CD14-positive monocyte (primary cell): ENCODE results near the gene AGAP1. TPM values are rescaled to one million over a fixed set of nuclear protein-coding genes. Genes with fewer than 3 reads are reported as not detected.

Source experiments
- DNase-seq, 3 donors: peaks; one replicate each; pipeline ENCODE4 v3.0.0-alpha.2; 2011 to 2022
- H2AFZ ChIP-seq: 2 replicates; pipeline ENCODE4 v1.6.0; 2012; ENCODE audit warnings: mild to moderate bottlenecking, low read depth, low read length, inconsistent platforms; ENCODE audit not compliant: insufficient read depth, poor library complexity, severe bottlenecking
- H3K27ac ChIP-seq, 2 donors: 1 replicate in 1 of 2; 2 replicates in 1 of 2; pipeline ENCODE4 v1.5.1; 2012 to 2013; ENCODE audit warnings: low read length in 2 of 2, control low read depth in 1 of 2, inconsistent platforms in 1 of 2, low read depth in 1 of 2, mild to moderate bottlenecking in 1 of 2
- H3K27me3 ChIP-seq, 2 donors: one replicate each; pipeline versions ENCODE4 v1.6.0 to v1.6.1; 2011 to 2013; ENCODE audit warnings: low read length in 2 of 2; ENCODE audit not compliant: control insufficient read depth in 2 of 2, insufficient read depth in 2 of 2
- H3K36me3 ChIP-seq, 2 donors: replicated peaks in 1 of 2; 1 replicate in 1 of 2; 2 replicates in 1 of 2; pipeline versions ENCODE4 v1.5.1 to v1.6.1; 2012 to 2013; ENCODE audit warnings: low read length in 2 of 2, control low read depth in 1 of 2, inconsistent platforms in 1 of 2, mild to moderate bottlenecking in 1 of 2; ENCODE audit not compliant: insufficient read depth in 2 of 2, control insufficient read depth in 1 of 2
- H3K4me1 ChIP-seq, 2 donors: 1 replicate in 1 of 2; 2 replicates in 1 of 2; pipeline versions ENCODE4 v1.5.1 to v1.6.1; 2012 to 2013; ENCODE audit warnings: low read length in 2 of 2, control low read depth in 1 of 2, inconsistent platforms in 1 of 2, mild to moderate bottlenecking in 1 of 2, moderate library complexity in 1 of 2; ENCODE audit not compliant: insufficient read depth in 2 of 2, control insufficient read depth in 1 of 2
- H3K4me2 ChIP-seq: replicated peaks from 2 replicates; pipeline ENCODE3; 2012; ENCODE audit warnings: low read length, moderate library complexity, mild to moderate bottlenecking; ENCODE audit not compliant: poor library complexity, severe bottlenecking; ENCODE audit errors: extremely low read depth
- H3K4me3 ChIP-seq, 3 experiments: fragments of 200-600 bp in 1 of 3; sonication (generic) in 1 of 3; replicated peaks in 1 of 3; 1 replicate in 2 of 3; 2 replicates in 1 of 3; pipeline ENCODE4 v1.5.1; 2011 to 2013; ENCODE audit warnings: low read length in 3 of 3, mild to moderate bottlenecking in 3 of 3, control low read depth in 2 of 3, low read depth in 2 of 3, inconsistent platforms in 1 of 3, moderate library complexity in 1 of 3
- H3K79me2 ChIP-seq: 2 replicates; pipeline ENCODE4 v1.6.0; 2012; ENCODE audit warnings: mild to moderate bottlenecking, control low read depth, inconsistent platforms, low read length, moderate library complexity; ENCODE audit not compliant: insufficient read depth
- H3K9ac ChIP-seq: 2 replicates; pipeline ENCODE4 v1.6.0; 2017; ENCODE audit warnings: low read length, mild to moderate bottlenecking; ENCODE audit not compliant: insufficient read depth, poor library complexity, severe bottlenecking
- H3K9me3 ChIP-seq, 2 donors: replicated peaks in 1 of 2; 1 replicate in 1 of 2; 2 replicates in 1 of 2; pipeline versions ENCODE4 v1.5.1 to v1.6.1; 2012 to 2013; ENCODE audit warnings: low read length in 2 of 2, control low read depth in 1 of 2; ENCODE audit not compliant: control insufficient read depth in 1 of 2, insufficient read depth in 1 of 2
- H4K20me1 ChIP-seq: 2 replicates; pipeline ENCODE4 v1.6.0; 2012; ENCODE audit warnings: mild to moderate bottlenecking, low read length, control low read depth, moderate library complexity; ENCODE audit not compliant: insufficient read depth
- H3K27ac Mint-ChIP-seq, 7 donors: one replicate each; pipeline ENCODE4 v1.8.0; 2020; ENCODE audit warnings: mild to moderate bottlenecking in 7 of 7, mixed read lengths in 7 of 7, moderate library complexity in 6 of 7, inconsistent platforms in 2 of 7
- H3K27me3 Mint-ChIP-seq, 3 donors: one replicate each; pipeline ENCODE4 v1.8.0; 2021 to 2022; ENCODE audit warnings: low read depth in 3 of 3, mild to moderate bottlenecking in 3 of 3, mixed read lengths in 3 of 3, moderate library complexity in 3 of 3, inconsistent platforms in 1 of 3
- H3K36me3 Mint-ChIP-seq, 2 donors: one replicate each; pipeline ENCODE4 v1.8.0; 2020; ENCODE audit warnings: mixed read lengths in 2 of 2, inconsistent platforms in 1 of 2, mild to moderate bottlenecking in 1 of 2
- H3K4me1 Mint-ChIP-seq: one replicate; pipeline ENCODE4 v1.8.0; 2020; ENCODE audit warnings: mild to moderate bottlenecking, mixed read lengths
- H3K4me3 Mint-ChIP-seq, 2 donors: one replicate each; pipeline ENCODE4 v1.8.0; 2020; ENCODE audit warnings: mild to moderate bottlenecking in 2 of 2, mixed read lengths in 2 of 2, moderate library complexity in 1 of 2
- H3K9me3 Mint-ChIP-seq, 7 donors: one replicate each; pipeline ENCODE4 v1.8.0; 2020 to 2022; ENCODE audit warnings: mixed read lengths in 7 of 7, mild to moderate bottlenecking in 6 of 7, moderate library complexity in 6 of 7, inconsistent platforms in 2 of 7
- WGBS: methylation state at CpG from one replicate; pipeline ENCODE4 v1.1.5; 2013; ENCODE audit warnings: missing lambda C conversion rate; ENCODE audit not compliant: insufficient coverage; 5-methylcytosine and 5-hydroxymethylcytosine counted together
- intact Hi-C, 2 donors: fragments of 100-400 bp; cut with micrococcal nuclease; formaldehyde crosslinking; loops; one replicate each; pipeline versions ENCODE4 v1.15.0 to v1.15.1; 2023
- polyA plus RNA-seq, 3 donors: library from polyadenylated mRNA; depleted of rRNA in 1 of 3; unstranded in 2 of 3; stranded (reverse) in 1 of 3; fragments of 300-500 nt in 2 of 3; fragments of >200 nt in 1 of 3; fragmentation: Illumina TruSeq in 2 of 3; gene quantifications; 1 replicate in 2 of 3; 2 replicates in 1 of 3; pipeline ENCODE4 v1.2.3, GENCODE V29; 2012 to 2021
- TF ChIP-seq, protein P1 (sequence below): fragments of 200-600 bp; IDR thresholded peaks from one replicate; pipeline ENCODE4 v1.8.0; 2022; ENCODE audit warnings: antibody characterized with exemption, mild to moderate bottlenecking

AGAP1 gene
- polyA plus RNA-seq, 3 donors = 0.12 TPM; not detected in 2

DNA sequence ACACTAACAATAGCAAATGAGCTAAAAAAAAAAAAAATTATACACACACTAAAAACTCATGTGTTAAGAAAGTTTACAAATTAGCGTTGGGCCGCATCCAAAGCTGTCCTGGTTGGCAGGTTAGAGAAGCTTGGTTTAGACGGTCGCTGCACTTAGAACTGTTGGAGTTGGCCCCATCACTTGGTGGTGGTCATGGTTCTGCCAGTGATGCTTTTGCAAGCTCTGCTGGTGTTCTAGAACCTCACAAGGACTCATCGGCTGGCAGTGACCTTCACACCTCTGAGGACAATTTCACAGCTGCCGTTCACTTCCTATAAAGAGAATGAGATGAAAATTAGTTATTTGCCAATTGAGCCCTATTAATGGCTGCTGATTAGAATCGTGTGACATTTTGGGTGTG, 229.0 kb downstream of the AGAP1 start:
- WGBS = no CpG with 5 or more reads among the region's 7 CpGs
- intact Hi-C loops = no loop called here
- Histone ChIP-seq H3K27ac (no peak overlapping the region), H3K36me3 (no peaks in the 10 kb centered on the region), H3K27me3 (no peaks in the 10 kb centered on the region), H3K4me1 (no peaks in the 10 kb centered on the region), H3K4me2 (no peak overlapping the region), H2AFZ (no peak overlapping the region), H3K4me3 (no peak overlapping the region), H4K20me1 (no peaks in the 10 kb centered on the region), H3K9ac (no peak overlapping the region), H3K9me3 (no peaks in the 10 kb centered on the region), H3K79me2 (no peaks in the 10 kb centered on the region)
- TF ChIP-seq, protein P1, sequence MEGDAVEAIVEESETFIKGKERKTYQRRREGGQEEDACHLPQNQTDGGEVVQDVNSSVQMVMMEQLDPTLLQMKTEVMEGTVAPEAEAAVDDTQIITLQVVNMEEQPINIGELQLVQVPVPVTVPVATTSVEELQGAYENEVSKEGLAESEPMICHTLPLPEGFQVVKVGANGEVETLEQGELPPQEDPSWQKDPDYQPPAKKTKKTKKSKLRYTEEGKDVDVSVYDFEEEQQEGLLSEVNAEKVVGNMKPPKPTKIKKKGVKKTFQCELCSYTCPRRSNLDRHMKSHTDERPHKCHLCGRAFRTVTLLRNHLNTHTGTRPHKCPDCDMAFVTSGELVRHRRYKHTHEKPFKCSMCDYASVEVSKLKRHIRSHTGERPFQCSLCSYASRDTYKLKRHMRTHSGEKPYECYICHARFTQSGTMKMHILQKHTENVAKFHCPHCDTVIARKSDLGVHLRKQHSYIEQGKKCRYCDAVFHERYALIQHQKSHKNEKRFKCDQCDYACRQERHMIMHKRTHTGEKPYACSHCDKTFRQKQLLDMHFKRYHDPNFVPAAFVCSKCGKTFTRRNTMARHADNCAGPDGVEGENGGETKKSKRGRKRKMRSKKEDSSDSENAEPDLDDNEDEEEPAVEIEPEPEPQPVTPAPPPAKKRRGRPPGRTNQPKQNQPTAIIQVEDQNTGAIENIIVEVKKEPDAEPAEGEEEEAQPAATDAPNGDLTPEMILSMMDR = no peak
- Mint-ChIP-seq H3K36me3 (no peaks in the 10 kb centered on the region), H3K27me3 (peaks cover 2 to 6% (median 5%) of the 10 kb centered on the region in 3 donors), H3K27ac (no peak overlapping the region), H3K4me1 (peaks cover 9% of the 10 kb centered on the region), H3K9me3 (peaks cover 0 to 3% (median 0%) of the 10 kb centered on the region in 7 donors), H3K4me3 (no peak overlapping the region)
- DNase-seq = no peak

DNA sequence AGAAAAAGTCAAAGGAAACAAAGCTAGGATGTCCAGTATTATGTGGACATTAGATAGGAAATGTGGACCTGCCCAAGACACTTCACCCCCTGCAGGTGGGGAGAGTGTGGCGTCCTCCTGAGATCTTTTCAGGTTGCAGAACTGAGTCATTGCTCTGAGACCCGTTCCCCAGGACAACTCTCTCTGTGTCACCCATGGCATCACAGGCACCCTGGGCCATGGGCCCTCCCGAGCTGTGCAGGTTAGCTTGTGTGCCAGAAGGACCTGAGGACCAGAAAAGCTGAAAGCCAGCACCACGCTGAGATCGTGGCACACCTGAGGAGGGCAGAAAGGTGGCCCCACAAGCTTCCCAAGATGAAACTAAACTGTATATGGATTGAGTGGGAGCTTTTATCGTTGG, 229.5 kb downstream of the AGAP1 start:
- H3K36me3 ChIP-seq = no peaks in the 10 kb centered on the region
- peaks cover 0 to 3% (median 0%) of the 10 kb centered on the region in 7 donors for H3K9me3 Mint-ChIP-seq
- H3K9me3 ChIP-seq = no peaks in the 10 kb centered on the region
- DNase-seq = no peak
- 94% methylated on average over 5 of the region's 6 CpGs for WGBS
- no peak overlapping the region for H3K27ac Mint-ChIP-seq
- no peaks in the 10 kb centered on the region for H3K36me3 Mint-ChIP-seq
- H3K4me2 ChIP-seq = no peak overlapping the region
- intact Hi-C loops = no loop called here
- H3K4me1 ChIP-seq = no peaks in the 10 kb centered on the region
- H2AFZ ChIP-seq = no peak overlapping the region
- H4K20me1 ChIP-seq = no peaks in the 10 kb centered on the region
- H3K27ac ChIP-seq = no peak overlapping the region
- H3K4me3 Mint-ChIP-seq = no peak overlapping the region
- H3K4me3 ChIP-seq = no peak overlapping the region
- H3K27me3 Mint-ChIP-seq = peaks cover 2 to 6% (median 5%) of the 10 kb centered on the region in 3 donors
- H3K4me1 Mint-ChIP-seq = peaks cover 9% of the 10 kb centered on the region
- no peak overlapping the region for H3K9ac ChIP-seq
- TF ChIP-seq, protein P1 = no peak
- no peaks in the 10 kb centered on the region for H3K27me3 ChIP-seq
- H3K79me2 ChIP-seq = no peaks in the 10 kb centered on the region
